GM13977 (cell line): ENCODE results near the gene PUM1.
A peak's percentile ranks its signal among the peaks of the same experiment; 100 is the strongest.

Experiments used
- DNase-seq: peaks from one replicate; pipeline ENCODE4 v3.0.0; 2012; ENCODE audit warnings: low spot score
- CTCF ChIP-seq: IDR thresholded peaks from 2 replicates; pipeline ENCODE4 v1.5.1; 2012; ENCODE audit warnings: mild to moderate bottlenecking, control low read depth; ENCODE audit not compliant: insufficient read depth; ENCODE audit errors: extremely low read depth, missing control alignments
- in situ Hi-C: fragments of 300-500 bp; cut with MboI; formaldehyde crosslinking; loops from one replicate; pipeline ENCODE4 v1.12.0; 2022; ENCODE audit warnings: low sequenced_read_pairs, low pct_unique_long_range_greater_than_20kb, mixed read lengths, inconsistent platforms; ENCODE audit not compliant: unreplicated experiment

PUM1 gene

GRCh38 chr1:31031330-31032143 lies 34.0 kb downstream of the PUM1 start:
- no peak for DNase-seq
- in situ Hi-C loops = loop anchor here (25.0 kb wide), 1 partner anchor 106 kb away; no protein-coding TSS in a partner anchor
- TF ChIP-seq CTCF = no peak

- TF ChIP-seq CTCF = no peak
- no peak for DNase-seq
- in situ Hi-C loops = loop anchor here (25.0 kb wide), 1 partner anchor 108 kb away; no protein-coding TSS in a partner anchor
These were observed 36.5 kb downstream of the PUM1 start for GRCh38 chr1:31029026-31029425.

DNA sequence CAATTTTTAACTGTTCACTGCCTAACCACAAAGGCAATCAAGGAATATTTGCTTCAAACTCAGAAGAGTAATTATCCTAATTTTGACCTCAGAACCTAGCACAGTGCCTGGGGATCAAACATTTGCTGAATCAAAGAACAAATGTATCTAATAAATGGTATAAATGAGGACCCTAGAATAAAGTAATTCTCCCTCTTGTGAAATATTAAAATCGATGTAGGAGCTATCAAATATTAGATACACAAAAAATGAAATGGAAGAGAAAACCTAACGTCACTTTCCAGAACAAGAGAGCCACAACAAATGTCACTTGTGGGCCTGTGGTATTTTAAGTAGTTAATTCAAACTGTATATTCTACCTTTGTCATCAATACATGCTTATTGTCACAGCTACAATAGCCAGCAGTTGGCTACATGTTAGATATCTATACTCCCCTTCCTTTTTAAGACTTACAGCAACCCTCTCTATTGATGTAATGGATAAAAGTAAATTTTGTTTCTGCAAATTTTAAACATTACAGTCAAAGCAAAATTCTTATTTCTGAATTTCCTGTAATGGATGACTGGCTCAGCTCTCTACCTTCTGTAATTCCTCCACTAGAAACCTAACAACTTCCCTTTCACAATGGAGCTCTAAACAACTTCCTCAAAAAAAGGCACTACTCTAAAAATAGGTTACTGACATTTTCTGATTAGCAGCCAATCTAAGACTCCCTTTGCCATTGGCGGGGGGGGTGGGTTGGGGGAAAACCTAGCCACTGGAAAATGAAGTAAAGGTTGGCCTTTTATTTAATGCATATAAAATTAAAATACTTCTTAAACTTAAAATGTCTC lies 37.6 kb downstream of the PUM1 start:
- DNase-seq = peak; percentile 43
- TF ChIP-seq CTCF = no peak
- in situ Hi-C loops = loop anchor here (25.0 kb wide), 1 partner anchor 109 kb away; no protein-coding TSS in a partner anchor

DNA sequence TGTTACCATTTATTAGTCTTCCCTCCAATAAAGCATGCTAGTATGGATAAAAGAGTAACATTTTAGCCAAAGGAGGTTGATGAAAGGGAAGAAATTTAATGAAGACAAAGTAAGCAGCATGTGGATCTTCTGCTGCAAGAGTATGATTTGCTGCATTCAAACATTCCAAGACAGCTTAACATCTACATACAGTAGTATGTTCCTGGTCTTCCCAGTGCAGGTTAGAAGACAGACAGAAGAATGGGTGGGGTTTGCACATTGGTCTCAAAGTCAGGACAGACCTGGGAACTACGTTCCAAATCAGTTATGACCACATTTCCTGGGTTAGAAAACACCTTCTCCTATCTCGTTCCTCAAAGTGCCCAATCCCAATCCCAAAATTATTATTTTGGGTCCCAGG lies 43.3 kb downstream of the PUM1 start:
- in situ Hi-C loops = no loop called here
- no peak for DNase-seq

DNA sequence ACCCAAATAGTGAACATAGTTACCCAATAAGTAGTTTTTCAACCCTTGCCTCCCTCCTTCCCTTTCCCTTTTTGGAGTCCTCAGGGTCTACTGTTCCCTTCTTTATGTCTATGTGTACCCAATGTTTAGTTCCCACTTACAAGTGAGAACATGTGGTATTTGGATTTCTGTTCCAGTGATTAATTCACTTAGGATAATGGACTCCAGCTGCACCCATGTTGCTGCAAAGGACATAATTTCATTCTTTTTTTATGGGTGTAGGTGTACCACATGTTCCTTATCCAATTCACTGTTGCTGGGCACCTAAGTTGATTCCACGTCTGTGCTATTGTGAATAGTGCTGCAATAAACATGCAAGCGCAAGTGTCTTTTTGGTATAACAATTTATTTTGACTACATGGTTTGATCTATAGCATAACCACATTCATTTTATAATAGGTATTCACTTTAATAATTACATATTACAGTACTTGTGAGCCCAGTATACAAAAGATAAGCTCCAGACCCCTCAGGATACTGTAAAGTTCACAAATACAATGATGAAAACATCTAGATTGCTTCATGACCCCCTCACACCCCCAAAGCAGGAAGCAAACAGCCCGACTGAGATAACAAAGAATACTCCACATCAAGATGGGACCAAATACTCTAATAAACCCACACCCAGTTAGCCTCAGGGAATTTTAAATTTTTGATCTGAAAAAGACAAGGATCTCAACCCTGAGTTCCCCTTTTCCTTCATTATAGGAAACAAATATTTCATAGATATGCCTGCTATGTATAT lies 45.3 kb downstream of the PUM1 start:
- DNase-seq = no peak
- in situ Hi-C loops = no loop called here
- TF ChIP-seq CTCF = no peak

More for the DNA sequence above, 43.3 kb downstream of the PUM1 start:
- TF ChIP-seq CTCF = no peak

GRCh38 chr1:31019401-31019800 lies 46.1 kb downstream of the PUM1 start:
- in situ Hi-C loops = no loop called here
- no peak for TF ChIP-seq CTCF

More at GRCh38 chr1:31019401-31019800, 46.1 kb downstream of the PUM1 start:
- DNase-seq = no peak
